GM08714 (cell line): ENCODE results near the gene DBNL.
A peak's percentile ranks its signal among the peaks of the same experiment; 100 is the strongest.
"Not testable (repeated sequence)": the region's sequence is repeated elsewhere in the genome, so short reads cannot be mapped to it uniquely, and the experiment has no call there.

Experiments used
- H3K4me3 ChIP-seq: fragments of 200-500 bp; sonication (Bioruptor generic); 2 replicates; pipeline ENCODE4 v1.5.1; 2014; ENCODE audit warnings: mild to moderate bottlenecking, low read length, inconsistent platforms
- ZNF274 ChIP-seq: IDR thresholded peaks from 2 replicates; pipeline ENCODE4 v1.6.1; 2012; ENCODE audit warnings: mild to moderate bottlenecking, low read depth, low read length

DBNL gene

GRCh38 chr7:44044315-44045225, at the start of gene DBNL:
TSS of gene DBNL (plus strand) at chr7:44044702. CDS start at chr7:44044738, 36 bp downstream.
- H3K4me3 ChIP-seq: peak within 1 kb of the TSS; percentile 84
- no peak for TF ChIP-seq ZNF274

- not testable (repeated sequence) for H3K4me3 ChIP-seq
Observed at GRCh38 chr7:43997532-43997931, 47.0 kb upstream of the DBNL start, which contains the start of gene SPDYE1. TSS of gene SPDYE1 (plus strand) at chr7:43997897. CDS start at chr7:43999950, 2,053 bp downstream.

- H3K4me3 ChIP-seq: not testable (repeated sequence)
Observed at GRCh38 chr7:44012081-44012480, 32.4 kb upstream of the DBNL start.

GRCh38 chr7:44015090-44015489, 29.4 kb upstream of the DBNL start:
- H3K4me3 ChIP-seq: not testable (repeated sequence)

GRCh38 chr7:44018857-44019807, 25.4 kb upstream of the DBNL start:
- peak overlapping the region; percentile 71 for H3K4me3 ChIP-seq

- H3K4me3 ChIP-seq: not testable (repeated sequence)
Observed at GRCh38 chr7:44019825-44020224, 24.7 kb upstream of the DBNL start.

- H3K4me3 ChIP-seq: not testable (repeated sequence)
Observed at GRCh38 chr7:44022069-44022468, 22.4 kb upstream of the DBNL start.

- not testable (repeated sequence) for H3K4me3 ChIP-seq
Observed at GRCh38 chr7:44022796-44023467, 21.6 kb upstream of the DBNL start.

GRCh38 chr7:44029433-44029832, 15.1 kb upstream of the DBNL start:
- not testable (repeated sequence) for H3K4me3 ChIP-seq

- H3K4me3 ChIP-seq: not testable (repeated sequence)
Observed at GRCh38 chr7:44030029-44030428, 14.5 kb upstream of the DBNL start.

- H3K4me3 ChIP-seq: not testable (repeated sequence)
Observed at GRCh38 chr7:44031319-44031718, 13.2 kb upstream of the DBNL start.

GRCh38 chr7:44032031-44032430, 12.5 kb upstream of the DBNL start:
- H3K4me3 ChIP-seq: not testable (repeated sequence)

- H3K4me3 ChIP-seq: not testable (repeated sequence)
Observed at GRCh38 chr7:44033971-44034844, 10.3 kb upstream of the DBNL start.

GRCh38 chr7:44036364-44036763, 8.1 kb upstream of the DBNL start:
- H3K4me3 ChIP-seq: not testable (repeated sequence)

GRCh38 chr7:44037951-44038350, 6.6 kb upstream of the DBNL start:
- not testable (repeated sequence) for H3K4me3 ChIP-seq

- H3K4me3 ChIP-seq: not testable (repeated sequence)
Observed at GRCh38 chr7:44038553-44038952, 5.9 kb upstream of the DBNL start.

- not testable (repeated sequence) for H3K4me3 ChIP-seq
Observed at GRCh38 chr7:44038961-44039558, 5.4 kb upstream of the DBNL start.

GRCh38 chr7:44039800-44040492, 4.6 kb upstream of the DBNL start:
- not testable (repeated sequence) for H3K4me3 ChIP-seq

GRCh38 chr7:44040493-44040891, 4.0 kb upstream of the DBNL start:
- peak overlapping the region; percentile 28; the same call in 1 of the 2 replicates for H3K4me3 ChIP-seq
